ENCODE measurements around the gene C10orf95. TPM values are rescaled to one million over a fixed set of nuclear protein-coding genes. Genes with fewer than 3 reads are reported as not detected.

Gene C10orf95
- total and polyA plus RNA-seq, 10 of the 15 experiments (the other 5 are each of a cell fraction or from before 2014, with no cell fraction given), result 0.06 to 1.1 (median 0.31) TPM

- no TSS peak for BruUV-seq (replicated peaks)
- Histone ChIP-seq H3K4me2 (ENCODE audit: control insufficient read depth, insufficient read depth) (no peak overlapping the region; the same call in 1 of the 2 replicates), H3K79me2 (ENCODE audit: control insufficient read depth, insufficient read depth, low read length) (no peaks in the 10 kb centered on the region), H3K4me1 (ENCODE audit: control insufficient read depth, insufficient read depth, low read length) (peaks cover 9% of the 10 kb centered on the region), H3K27ac (ENCODE audit: control insufficient read depth, insufficient read depth) (no peak overlapping the region), H3K36me3 (ENCODE audit: control insufficient read depth in 2 of 2, insufficient read depth in 2 of 2, low read length in 1 of 2) (no peaks in the 10 kb centered on the region), H3K9me3 (replicated peaks; ENCODE audit: control insufficient read depth, insufficient read depth, low read length) (no peaks in the 10 kb centered on the region), H3K9ac (ENCODE audit: control insufficient read depth, insufficient read depth, low read length) (no peak overlapping the region), H2AFZ (ENCODE audit: control insufficient read depth, low read depth, low read length) (no peak overlapping the region), H3K4me3 (no peak overlapping the region; the same call in 1 of the 2 replicates), H4K20me1 (ENCODE audit: control insufficient read depth, insufficient read depth) (peaks cover 5% of the 10 kb centered on the region; the same call in 1 of the 2 replicates), H3K27me3 (replicated peaks in 1 of 2; ENCODE audit: control insufficient read depth in 2 of 2, insufficient read depth in 2 of 2, low read length in 1 of 2) (peaks cover 17 to 21% of the 10 kb centered on the region in 2 experiments)
- POLR2A ChIA-PET, result interaction anchor here (0.5 to 0.9 kb wide), 3 partner anchors 10 to 292 kb away, joined by 3 to 4 read pairs (median 3); partner anchors contain the start of gene FBXL15
- ATAC-seq (no peak), FAIRE-seq (no peak), DNase-seq (ENCODE audit: low read depth, low spot score) (no peak)
- in situ Hi-C loops (cut with MboI) (no loop called here), intact Hi-C loops (cut with micrococcal nuclease; ENCODE audit: unreplicated experiment) (no loop called here)
- CTCF ChIA-PET, result interaction anchor here (1.7 kb wide), 1 partner anchor 12 kb away, joined by 7 read pairs; no protein-coding TSS in a partner anchor
- WGBS (ENCODE audit: insufficient coverage, insufficient replicate concordance, low lambda C conversion rate, missing lambda C conversion rate), result 3% methylated on average over 30 of the region's 48 CpGs
- RAD21 ChIA-PET (ENCODE audit: unreplicated experiment), result interaction anchor here (0.9 kb wide), 1 partner anchor 11 kb away, joined by 4 read pairs; no protein-coding TSS in a partner anchor
- SMC1A ChIA-PET (ENCODE audit: uncharacterized antibody, unreplicated experiment), result interaction anchor here (1.2 kb wide), 1 partner anchor 13 kb away, joined by 3 read pairs; no protein-coding TSS in a partner anchor
- no peak for TF ChIP-seq TARDBP (IDR thresholded peaks at IDR 0.05; ENCODE audit: borderline replicate concordance)
- TF ChIP-seq IRF4 (IDR thresholded peaks at IDR 0.05; ENCODE audit: low read depth, low read length), result no peak
- no peak for TF ChIP-seq CUX1 (IDR thresholded peaks at IDR 0.05; ENCODE audit: insufficient replicate concordance, low read depth, low read length)
- no peak; the same call in 1 of the 2 replicates for TF ChIP-seq POLR2A (IDR thresholded peaks at IDR 0.05; ENCODE audit: low read depth, low read length)
- no peak for TF ChIP-seq CEBPB (IDR thresholded peaks at IDR 0.05; ENCODE audit: borderline replicate concordance in 1 of 2, low read depth in 2 of 2, low read length in 2 of 2)
- TF ChIP-seq IKZF1 (conservative IDR thresholded peaks at IDR 0.05), result peak; percentile 38; the same call in 1 of the 2 replicates
- TF ChIP-seq CEBPZ (IDR thresholded peaks at IDR 0.05; ENCODE audit: low read depth, low read length), result no peak
- TF ChIP-seq EZH2 (IDR thresholded peaks at IDR 0.05; ENCODE audit: borderline replicate concordance, control insufficient read depth, low read depth, low read length), result no peak
- TF ChIP-seq SREBF1 (IDR thresholded peaks at IDR 0.05; ENCODE audit: low read length), result no peak
- TF ChIP-seq WRNIP1 (IDR thresholded peaks at IDR 0.05; ENCODE audit: borderline replicate concordance, low read depth, low read length), result no peak
- no peak for TF ChIP-seq ZNF24 (IDR thresholded peaks at IDR 0.05)
These were observed 40.8 kb downstream of the C10orf95 start for GRCh38 chr10:102410429-102411073.
